Esophagus squamous epithelium (tissue), 5 donors: Measurements from ENCODE around the gene FN3K. TPM values are rescaled to one million over a fixed set of nuclear protein-coding genes. Genes with fewer than 3 reads are reported as not detected.
"Not testable (repeated sequence)": the region's sequence is repeated elsewhere in the genome, so short reads cannot be mapped to it uniquely, and the experiment has no call there.

Experiments
- DNase-seq: peaks from one replicate; lab custom pipeline; 2025; lab: John Stamatoyannopoulos, UW
- H3K27ac ChIP-seq, 4 donors: fragments of 200-600 bp; sonication (generic); one replicate each; pipeline ENCODE4 v1.5.1; 2016 to 2019; ENCODE audit warnings: mild to moderate bottlenecking in 1 of 4
- H3K27me3 ChIP-seq, 4 donors: fragments of 200-600 bp; sonication (generic); 1 replicate in 3 of 4; 2 replicates in 1 of 4; pipeline versions ENCODE4 v1.5.1 to v1.6.0; 2017 to 2021; ENCODE audit warnings: antibody characterized with exemption in 1 of 4
- H3K36me3 ChIP-seq, 3 donors: fragments of 200-600 bp; sonication (generic); one replicate each; pipeline ENCODE4 v1.5.1; 2016 to 2019
- H3K4me1 ChIP-seq, 3 donors: fragments of 200-600 bp; sonication (generic); one replicate each; pipeline ENCODE4 v1.5.1; 2017 to 2019
- H3K4me3 ChIP-seq, 4 donors: fragments of 200-600 bp; sonication (generic); 1 replicate in 3 of 4; 2 replicates in 1 of 4; pipeline ENCODE4 v1.5.1; 2016 to 2019; ENCODE audit warnings: mild to moderate bottlenecking in 2 of 4, moderate library complexity in 1 of 4
- H3K9me3 ChIP-seq, 3 donors: fragments of 200-600 bp; sonication (generic); one replicate each; pipeline ENCODE4 v1.5.1; 2016 to 2019
- CTCF ChIP-seq, 6 experiments: fragments of 450-650 bp in 4 of 6; fragments of 200-600 bp in 2 of 6; sonication (generic) in 2 of 6; IDR thresholded peaks; one replicate each; pipeline ENCODE4 v1.5.1; 2016 to 2019; ENCODE audit warnings: antibody characterized with exemption in 6 of 6, mild to moderate bottlenecking in 4 of 6, moderate library complexity in 4 of 6
- POLR2A ChIP-seq, 4 donors: fragments of 450-650 bp; IDR thresholded peaks; one replicate each; pipeline ENCODE4 v1.6.1; 2017; ENCODE audit warnings: antibody characterized with exemption in 4 of 4, mild to moderate bottlenecking in 4 of 4, moderate library complexity in 3 of 4
- WGBS, 2 donors: methylation state at CpG; one replicate each; pipeline ENCODE4 v1.1.5; 2018; 5-methylcytosine and 5-hydroxymethylcytosine counted together
- intact Hi-C: fragments of 100-400 bp; cut with DNase I; formaldehyde crosslinking; loops from one replicate; pipeline ENCODE4 v1.15.0; 2022
- total RNA-seq, 4 donors: library from RNA; depleted of rRNA; stranded (reverse); fragments of >200 nt; gene quantifications; one replicate each; pipeline ENCODE4 v1.1.0, GENCODE V29; 2016
- donor health status: DM: yes; HTN: yes; CAD: no.

The FN3K gene
- total RNA-seq, 4 donors from 2014 or later, result 0.44 to 10.2 (median 2.3) TPM; not detected in 1

- H3K9me3 ChIP-seq, result peaks cover 0 to 27% (median 6%) of the 10 kb centered on the region in 3 donors
- TF ChIP-seq CTCF (IDR thresholded peaks at IDR 0.05) (no peak), POLR2A (IDR thresholded peaks at IDR 0.05) (no peak)
- H3K27me3 ChIP-seq, result no peaks in the 10 kb centered on the region
- H3K4me3 ChIP-seq, result no peak overlapping the region
- DNase-seq, result no peak
- 88 to 93% methylated on average over 5 to 15 of the region's 18 CpGs for WGBS, 2 donors
- peaks cover 10 to 24% (median 15%) of the 10 kb centered on the region in 3 donors for H3K4me1 ChIP-seq
- intact Hi-C loops, result no loop called here
- H3K27ac ChIP-seq, result no peak overlapping the region
- peaks cover 0 to 53% (median 12%) of the 10 kb centered on the region in 3 donors for H3K36me3 ChIP-seq
These were observed 1.2 kb downstream of the FN3K start for GRCh38 chr17:82736511-82737185.

- peaks cover 0 to 23% (median 6%) of the 10 kb centered on the region in 3 donors for H3K9me3 ChIP-seq
- no peak overlapping the region for H3K27ac ChIP-seq
- no peak overlapping the region for H3K4me3 ChIP-seq
- TF ChIP-seq CTCF (IDR thresholded peaks at IDR 0.05), result no peak
- no peak for TF ChIP-seq POLR2A (IDR thresholded peaks at IDR 0.05)
- H3K4me1 ChIP-seq, result peaks cover 10 to 24% (median 15%) of the 10 kb centered on the region in 3 donors
- no peaks in the 10 kb centered on the region for H3K27me3 ChIP-seq
- H3K36me3 ChIP-seq, result peaks cover 0 to 53% (median 12%) of the 10 kb centered on the region in 3 donors
- 77 to 78% methylated on average over 9 to 12 of the region's 26 CpGs for WGBS, 2 donors
- DNase-seq, result no peak
- intact Hi-C loops, result no loop called here
These were observed 2.8 kb downstream of the FN3K start for GRCh38 chr17:82737967-82738877.

GRCh38 chr17:82740906-82741759 is 5.7 kb downstream of the FN3K start:
- intact Hi-C loops, result no loop called here
- H3K4me1 ChIP-seq, result peaks cover 3 to 8% (median 6%) of the 10 kb centered on the region in 3 donors
- 83 to 93% methylated on average over 9 to 10 of the region's 10 CpGs for WGBS, 2 donors
- peaks cover 0 to 49% (median 12%) of the 10 kb centered on the region in 3 donors for H3K36me3 ChIP-seq
- H3K9me3 ChIP-seq, result peaks cover 0 to 12% (median 0%) of the 10 kb centered on the region in 3 donors
- no peak overlapping the region for H3K27ac ChIP-seq
- H3K27me3 ChIP-seq, result no peaks in the 10 kb centered on the region
- no peak overlapping the region for H3K4me3 ChIP-seq
- no peak for DNase-seq
- TF ChIP-seq CTCF (IDR thresholded peaks at IDR 0.05) (no peak), POLR2A (IDR thresholded peaks at IDR 0.05) (no peak)

GRCh38 chr17:82743344-82744219 is 8.2 kb downstream of the FN3K start:
- Histone ChIP-seq H3K4me3 (no peak overlapping the region), H3K27ac (no peak overlapping the region), H3K4me1 (no peaks in the 10 kb centered on the region), H3K36me3 (peaks cover 0 to 40% (median 12%) of the 10 kb centered on the region in 3 donors), H3K9me3 (peaks cover 0 to 12% (median 0%) of the 10 kb centered on the region in 3 donors), H3K27me3 (no peaks in the 10 kb centered on the region)
- TF ChIP-seq POLR2A (IDR thresholded peaks at IDR 0.05) (no peak), CTCF (IDR thresholded peaks at IDR 0.05) (no peak)
- intact Hi-C loops, result no loop called here
- 80 to 86% methylated on average over 1 to 8 of the region's 16 CpGs for WGBS, 2 donors
- no peak for DNase-seq

- intact Hi-C loops, H3K4me1 ChIP-seq, H3K27ac ChIP-seq, H3K4me3 ChIP-seq, H3K27me3 ChIP-seq, DNase-seq: not testable (repeated sequence)
- Histone ChIP-seq H3K9me3 (peaks cover 0 to 12% (median 0%) of the 10 kb centered on the region in 3 donors), H3K36me3 (peaks cover 0 to 37% (median 12%) of the 10 kb centered on the region in 3 donors)
- 72 to 78% methylated on average over 4 to 5 of the region's 7 CpGs for WGBS, 2 donors
These were observed 9.3 kb downstream of the FN3K start for GRCh38 chr17:82744736-82745135.
